COLO668 (cell line): ENCODE data around the gene NPAS3.
A peak's percentile ranks its signal among the peaks of the same experiment; 100 is the strongest.

Source experiments
- DNase-seq: peaks from one replicate; lab custom pipeline; 2025; ENCODE audit not compliant: unreplicated experiment; lab: John Stamatoyannopoulos, UW

The NPAS3 gene

GRCh38 chr14:33369972-33370371 is 431.3 kb downstream of the NPAS3 start:
- no peak for DNase-seq

GRCh38 chr14:33370426-33370825 is 431.7 kb downstream of the NPAS3 start:
- no peak for DNase-seq

- DNase-seq: no peak
Measured at GRCh38 chr14:33375196-33375595, 436.5 kb downstream of the NPAS3 start.

GRCh38 chr14:33375786-33376185 is 437.1 kb downstream of the NPAS3 start:
- DNase-seq: no peak

GRCh38 chr14:33376510-33376909 is 437.8 kb downstream of the NPAS3 start:
- DNase-seq: peak; percentile 27

- no peak for DNase-seq
Measured at GRCh38 chr14:33377596-33378390, 439.1 kb downstream of the NPAS3 start.

- no peak for DNase-seq
Measured at GRCh38 chr14:33381717-33382116, 443.0 kb downstream of the NPAS3 start.

GRCh38 chr14:33386140-33386539 is 447.5 kb downstream of the NPAS3 start:
- DNase-seq: no peak

DNA sequence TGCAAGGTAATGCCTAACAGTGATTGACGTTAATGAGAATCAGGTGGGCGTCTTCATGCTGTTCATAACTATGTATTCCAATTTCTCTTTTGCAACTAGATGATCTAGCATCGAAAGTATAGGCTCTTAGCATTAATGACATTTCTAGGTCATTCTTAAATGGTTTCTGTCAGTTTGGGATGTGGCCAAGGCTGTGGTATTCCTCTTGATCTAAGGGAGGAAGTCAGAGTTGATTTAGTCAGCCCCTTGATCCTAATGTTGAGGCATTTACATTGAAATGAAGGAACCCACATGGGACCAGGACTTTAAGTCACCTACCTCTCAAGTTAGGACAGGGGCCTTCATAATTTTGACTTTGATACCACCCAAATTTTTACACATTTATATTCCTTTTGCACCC is 448.1 kb downstream of the NPAS3 start:
- no peak for DNase-seq

DNA sequence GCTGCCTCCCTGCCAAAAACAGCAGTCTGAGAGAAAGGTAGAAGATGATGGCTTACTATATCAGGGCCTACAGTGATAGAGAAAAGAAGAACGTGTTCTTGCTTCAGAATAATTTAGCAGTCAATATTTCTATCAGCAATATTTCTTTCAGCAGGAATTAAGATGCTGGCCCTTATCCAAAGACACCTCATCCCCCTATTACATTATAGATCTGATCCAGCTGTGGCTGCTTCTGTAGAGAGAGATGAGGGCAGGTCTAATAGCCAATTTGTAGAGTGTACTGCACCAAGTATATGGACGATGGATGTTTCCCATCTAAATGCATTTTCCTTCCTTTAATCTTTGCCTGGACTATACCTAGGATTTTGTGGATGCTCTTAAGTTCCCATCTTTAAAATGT is 451.7 kb downstream of the NPAS3 start:
- DNase-seq: no peak

DNA sequence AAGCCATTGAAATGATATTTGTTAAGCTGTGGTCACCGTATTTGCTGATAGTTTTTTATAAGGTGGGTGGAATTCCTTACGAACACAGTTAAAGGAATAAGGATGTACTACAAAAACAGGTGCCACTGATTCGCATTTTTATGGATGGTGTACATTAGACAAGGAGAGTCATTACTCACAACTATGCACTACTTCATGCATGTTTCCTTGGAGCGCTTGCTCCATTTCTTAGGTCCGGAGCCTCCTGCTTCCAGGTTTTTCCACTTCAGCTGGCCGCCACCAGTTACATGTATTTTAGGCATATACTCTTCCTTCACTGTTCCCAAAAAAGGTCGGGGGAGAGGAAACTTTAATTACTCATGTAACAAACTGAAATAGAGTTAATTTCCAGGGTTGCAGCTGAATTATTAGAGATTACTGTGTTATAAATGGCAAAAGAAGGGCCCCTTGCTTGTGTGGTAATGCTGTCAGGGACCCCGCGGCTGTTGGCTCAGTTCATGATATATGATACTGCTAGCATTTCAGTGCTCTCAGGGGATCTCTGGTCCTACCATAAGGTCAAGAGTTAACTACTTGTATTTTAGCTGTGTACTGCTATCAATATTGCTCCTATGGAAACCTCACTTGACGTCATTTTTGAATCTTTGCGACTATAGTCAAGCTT is 454.7 kb downstream of the NPAS3 start:
- DNase-seq: peak; percentile 66

DNA sequence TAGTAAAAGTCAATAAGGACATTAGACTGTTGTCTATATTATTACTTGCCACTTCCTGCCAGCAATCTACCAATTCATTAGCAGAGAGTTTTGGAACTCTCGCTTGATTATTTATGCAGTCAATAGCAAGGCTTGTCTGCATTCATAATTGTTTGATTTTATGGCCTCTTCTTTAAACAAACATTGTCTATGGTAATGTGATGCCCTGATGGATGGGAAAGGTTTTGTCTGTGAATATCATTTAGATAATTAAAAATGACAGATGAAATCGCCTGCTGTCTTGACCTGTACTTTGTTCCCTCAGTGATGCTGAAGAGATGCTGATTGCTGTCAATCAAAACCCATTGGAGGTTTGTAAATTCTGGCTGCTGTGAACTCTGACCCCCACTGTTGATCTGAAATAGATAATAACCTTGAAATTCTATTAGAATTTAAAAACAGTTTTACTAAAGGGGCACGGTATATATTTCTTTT is 455.3 kb downstream of the NPAS3 start:
- DNase-seq: no peak

- no peak for DNase-seq
Measured at GRCh38 chr14:33401311-33401710, 462.6 kb downstream of the NPAS3 start.

GRCh38 chr14:33402604-33403003 is 463.9 kb downstream of the NPAS3 start:
- no peak for DNase-seq

GRCh38 chr14:33404054-33404453 is 465.4 kb downstream of the NPAS3 start:
- DNase-seq: no peak

DNA sequence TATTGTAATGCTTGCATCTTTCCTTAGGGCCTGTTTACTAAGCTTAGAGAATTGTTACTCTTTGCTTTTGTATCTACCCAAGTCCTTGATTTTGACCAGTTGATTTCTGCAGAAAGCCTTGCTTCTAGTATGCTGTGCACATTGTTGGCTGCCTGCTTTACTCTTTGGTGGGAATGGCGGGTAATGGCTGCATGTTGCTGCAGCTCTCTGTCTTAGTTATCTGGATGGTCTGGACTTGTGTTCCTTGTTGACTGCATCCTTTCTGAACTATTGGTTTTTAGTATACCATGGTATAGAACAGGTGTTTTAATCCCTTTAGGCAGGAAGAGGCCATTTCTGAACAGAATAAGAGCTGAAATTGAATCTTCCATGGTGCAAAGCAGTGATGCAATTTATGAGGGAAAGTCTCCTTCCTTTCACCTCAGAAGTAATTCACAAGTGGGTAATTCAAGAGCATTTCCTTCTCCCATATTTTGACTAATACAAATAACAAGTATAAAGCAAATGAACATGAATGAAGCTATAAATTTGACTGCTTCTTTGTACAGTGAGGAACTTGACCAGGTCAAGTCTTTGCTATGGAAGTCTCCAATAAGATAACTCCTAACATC is 466.4 kb downstream of the NPAS3 start:
- no peak for DNase-seq

GRCh38 chr14:33406766-33407165 is 468.1 kb downstream of the NPAS3 start:
- DNase-seq: no peak

DNA sequence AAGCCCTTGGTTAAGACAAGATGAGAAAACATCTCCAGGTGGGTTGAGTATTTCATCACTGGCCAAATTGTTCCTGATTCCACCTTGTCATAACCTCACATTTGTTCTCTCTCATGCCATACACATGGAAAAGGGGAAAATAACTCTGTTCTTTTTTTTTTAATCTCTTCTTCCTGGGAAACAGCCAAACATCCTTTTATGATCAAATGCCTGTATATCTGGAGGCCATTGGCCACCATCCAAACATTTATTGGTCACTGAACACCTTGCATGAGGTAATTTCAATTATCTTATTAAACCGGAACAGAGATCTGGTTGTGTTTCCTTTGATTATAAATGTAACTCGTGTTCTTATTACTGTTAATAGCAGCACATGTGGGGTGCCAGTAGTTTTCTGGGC is 469.6 kb downstream of the NPAS3 start:
- no peak for DNase-seq

DNA sequence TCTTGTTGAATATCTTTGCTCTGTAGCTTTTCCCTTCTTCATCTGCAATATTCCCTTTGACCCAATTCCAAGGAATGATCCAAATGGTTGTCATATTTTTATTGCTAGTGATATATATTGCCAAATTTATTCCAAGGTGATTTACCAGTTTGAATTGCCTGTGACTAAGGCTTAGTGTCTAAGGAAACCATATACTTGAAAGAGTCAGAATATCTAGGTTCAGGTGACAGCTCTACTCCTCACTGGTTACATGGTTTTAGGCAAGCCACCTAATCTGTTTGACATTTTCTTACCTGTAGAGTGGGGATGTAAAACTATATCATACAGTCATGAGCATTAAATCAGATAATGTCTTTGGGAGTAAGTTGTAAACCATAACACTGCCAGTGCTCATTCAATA is 473.8 kb downstream of the NPAS3 start:
- DNase-seq: no peak

GRCh38 chr14:33413381-33413780 is 474.7 kb downstream of the NPAS3 start:
- no peak for DNase-seq

DNA sequence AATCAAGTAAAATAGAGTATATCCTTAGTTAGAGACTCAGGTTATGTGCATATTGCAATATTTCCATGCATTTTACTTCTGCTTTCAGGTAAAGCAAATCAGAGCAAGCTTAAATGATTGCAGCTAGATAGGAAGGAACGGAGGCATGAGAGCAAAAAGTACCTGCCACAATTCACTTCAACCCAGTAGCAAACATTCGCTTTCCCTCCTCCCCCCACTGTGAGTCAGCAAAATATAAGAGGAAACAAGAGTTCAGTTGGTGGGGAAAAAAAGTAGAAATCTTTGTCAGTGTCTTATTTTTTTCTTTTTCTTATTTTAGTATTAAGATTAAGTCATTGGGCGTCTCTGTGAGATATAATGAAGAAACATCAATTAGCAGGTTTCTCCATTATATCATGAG is 475.4 kb downstream of the NPAS3 start:
- DNase-seq: no peak

DNA sequence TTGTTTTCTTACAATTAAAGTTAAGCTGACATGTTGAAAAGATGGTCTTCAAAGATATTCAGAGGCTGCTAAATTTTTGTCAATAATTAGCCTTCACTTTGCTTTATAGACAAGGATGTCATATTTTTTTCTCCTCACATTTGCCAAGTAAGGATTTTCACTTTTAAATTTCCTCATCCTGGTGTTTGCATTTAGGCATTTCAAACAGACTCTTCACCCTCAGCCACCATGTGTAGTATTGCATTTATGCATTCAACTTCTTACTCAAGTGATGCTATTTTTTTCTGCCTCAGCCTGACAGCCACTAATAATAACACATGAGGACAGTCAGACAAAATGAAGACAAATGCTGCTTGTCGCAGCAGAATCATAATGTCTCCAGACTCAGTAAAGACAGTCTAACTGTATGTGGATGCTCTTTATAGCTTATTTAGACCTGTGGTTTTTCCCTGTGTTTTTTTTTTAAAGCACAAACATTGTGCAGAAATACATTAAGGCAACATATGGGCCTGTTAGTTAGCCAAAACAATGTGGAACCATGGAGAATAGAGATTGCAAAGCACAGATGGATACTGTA is 481.5 kb downstream of the NPAS3 start:
- no peak for DNase-seq
